HL-60 (cell line): Measurements from ENCODE around the gene CCNA1.

Experiments
- CTCF ChIP-seq: IDR thresholded peaks from one replicate; pipeline ENCODE4 v1.5.1; 2011; ENCODE audit warnings: low read length, control low read depth, inconsistent platforms; ENCODE audit not compliant: insufficient read depth
- GABPA ChIP-seq: IDR thresholded peaks from 2 replicates; pipeline ENCODE4 v1.6.1; 2012; ENCODE audit warnings: low read depth
- POLR2AphosphoS5 ChIP-seq: IDR thresholded peaks from 2 replicates; pipeline ENCODE4 v1.6.1; 2012; ENCODE audit warnings: low read depth
- SPI1 ChIP-seq: IDR thresholded peaks from 2 replicates; pipeline ENCODE4 v1.6.1; 2012; ENCODE audit warnings: low read depth, mild to moderate bottlenecking, borderline replicate concordance
- TF ChIP-seq, protein P1 (sequence below): IDR thresholded peaks from 2 replicates; pipeline ENCODE4 v1.6.1; 2012; ENCODE audit warnings: low read depth; ENCODE audit not compliant: insufficient replicate concordance

DNA sequence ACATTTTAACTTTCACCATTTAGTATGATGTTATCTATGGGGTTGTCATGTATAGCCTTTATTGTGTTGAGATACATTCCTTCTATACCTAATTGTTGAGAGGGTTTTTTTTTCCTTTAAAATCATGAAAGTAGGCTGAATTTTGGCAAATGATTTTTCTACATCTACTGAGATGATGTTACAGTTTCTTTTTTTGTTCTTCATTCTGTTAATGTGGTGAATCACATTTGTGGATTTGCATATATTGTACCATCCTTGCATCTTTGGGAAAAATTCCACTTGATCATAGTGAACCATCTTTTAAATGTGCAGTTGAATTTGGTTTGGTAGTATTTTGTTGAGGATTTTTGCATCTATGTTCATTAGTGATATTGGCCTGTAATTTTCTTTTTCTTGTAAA, 29.2 kb downstream of the CCNA1 start:
- TF ChIP-seq CTCF (no peak), POLR2AphosphoS5 (no peak), SPI1 (no peak), GABPA (no peak)
- TF ChIP-seq, protein P1, sequence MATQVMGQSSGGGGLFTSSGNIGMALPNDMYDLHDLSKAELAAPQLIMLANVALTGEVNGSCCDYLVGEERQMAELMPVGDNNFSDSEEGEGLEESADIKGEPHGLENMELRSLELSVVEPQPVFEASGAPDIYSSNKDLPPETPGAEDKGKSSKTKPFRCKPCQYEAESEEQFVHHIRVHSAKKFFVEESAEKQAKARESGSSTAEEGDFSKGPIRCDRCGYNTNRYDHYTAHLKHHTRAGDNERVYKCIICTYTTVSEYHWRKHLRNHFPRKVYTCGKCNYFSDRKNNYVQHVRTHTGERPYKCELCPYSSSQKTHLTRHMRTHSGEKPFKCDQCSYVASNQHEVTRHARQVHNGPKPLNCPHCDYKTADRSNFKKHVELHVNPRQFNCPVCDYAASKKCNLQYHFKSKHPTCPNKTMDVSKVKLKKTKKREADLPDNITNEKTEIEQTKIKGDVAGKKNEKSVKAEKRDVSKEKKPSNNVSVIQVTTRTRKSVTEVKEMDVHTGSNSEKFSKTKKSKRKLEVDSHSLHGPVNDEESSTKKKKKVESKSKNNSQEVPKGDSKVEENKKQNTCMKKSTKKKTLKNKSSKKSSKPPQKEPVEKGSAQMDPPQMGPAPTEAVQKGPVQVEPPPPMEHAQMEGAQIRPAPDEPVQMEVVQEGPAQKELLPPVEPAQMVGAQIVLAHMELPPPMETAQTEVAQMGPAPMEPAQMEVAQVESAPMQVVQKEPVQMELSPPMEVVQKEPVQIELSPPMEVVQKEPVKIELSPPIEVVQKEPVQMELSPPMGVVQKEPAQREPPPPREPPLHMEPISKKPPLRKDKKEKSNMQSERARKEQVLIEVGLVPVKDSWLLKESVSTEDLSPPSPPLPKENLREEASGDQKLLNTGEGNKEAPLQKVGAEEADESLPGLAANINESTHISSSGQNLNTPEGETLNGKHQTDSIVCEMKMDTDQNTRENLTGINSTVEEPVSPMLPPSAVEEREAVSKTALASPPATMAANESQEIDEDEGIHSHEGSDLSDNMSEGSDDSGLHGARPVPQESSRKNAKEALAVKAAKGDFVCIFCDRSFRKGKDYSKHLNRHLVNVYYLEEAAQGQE, result no peak
